SH-SY5Y (cell line): ENCODE results near the gene ZBTB21.

Experiments
- GATA2 ChIP-seq: IDR thresholded peaks from 2 replicates; pipeline ENCODE4 v1.6.1; 2011; ENCODE audit warnings: mild to moderate bottlenecking, low read depth, low read length
- GATA3 ChIP-seq: IDR thresholded peaks from 2 replicates; pipeline ENCODE4 v1.6.1; 2011; ENCODE audit warnings: low read depth, mild to moderate bottlenecking, low read length, moderate library complexity

GRCh38 chr21:42007356-42007940 lies 2.7 kb downstream of the ZBTB21 start:
- no peak for TF ChIP-seq GATA2
- no peak for TF ChIP-seq GATA3
